Suppressor macrophage treated with lipopolysaccharide for 1 hour (primary cell): ENCODE results near the gene SMYD3.
A peak's percentile ranks its signal among the peaks of the same experiment; 100 is the strongest.

ENCODE experiments used
- DNase-seq, 3 donors: peaks; one replicate each; pipeline ENCODE4 v3.0.0-alpha.2; 2020 to 2022

The SMYD3 gene

DNA sequence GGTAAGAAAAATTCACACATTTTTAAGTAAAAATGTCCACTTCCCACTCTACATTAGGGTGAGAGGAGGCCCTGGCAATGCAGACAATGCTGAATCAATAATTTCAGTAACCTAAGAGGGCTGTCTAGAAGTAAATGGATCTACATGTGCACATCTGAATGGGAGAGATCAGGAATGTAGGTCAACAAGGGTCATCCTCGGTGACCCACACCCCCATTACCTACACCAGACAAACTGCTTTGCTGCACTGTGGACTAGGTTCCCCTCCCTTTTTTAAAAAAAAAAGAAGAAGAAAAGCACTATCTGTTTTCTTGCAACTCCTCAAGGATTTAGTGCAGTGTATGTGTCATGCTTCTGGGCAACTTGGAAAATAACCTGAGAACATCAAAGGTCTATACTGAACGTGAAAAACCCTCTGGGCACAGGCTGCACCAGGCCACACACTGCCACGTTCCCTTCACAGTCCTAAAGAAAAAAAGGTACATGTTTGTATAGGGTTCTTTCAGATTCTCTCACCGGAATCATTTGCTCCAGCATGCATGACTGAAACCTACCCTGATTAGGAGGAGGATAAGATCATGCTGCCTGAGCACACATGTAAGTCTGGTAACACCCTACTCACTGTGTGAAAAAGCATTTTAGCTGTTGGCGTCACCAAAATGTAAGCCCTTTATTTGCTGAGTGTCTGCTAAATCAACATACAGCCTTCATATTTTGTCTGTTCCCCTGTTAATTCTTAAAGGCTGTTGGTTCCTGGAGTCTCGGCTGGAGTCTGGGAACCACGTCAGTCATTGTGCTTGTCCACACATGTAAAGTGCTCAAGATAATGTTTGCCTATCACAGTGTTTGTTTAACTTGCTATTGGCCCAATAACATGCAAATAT lies 341.0 kb downstream of the SMYD3 start:
- no peak for DNase-seq

DNA sequence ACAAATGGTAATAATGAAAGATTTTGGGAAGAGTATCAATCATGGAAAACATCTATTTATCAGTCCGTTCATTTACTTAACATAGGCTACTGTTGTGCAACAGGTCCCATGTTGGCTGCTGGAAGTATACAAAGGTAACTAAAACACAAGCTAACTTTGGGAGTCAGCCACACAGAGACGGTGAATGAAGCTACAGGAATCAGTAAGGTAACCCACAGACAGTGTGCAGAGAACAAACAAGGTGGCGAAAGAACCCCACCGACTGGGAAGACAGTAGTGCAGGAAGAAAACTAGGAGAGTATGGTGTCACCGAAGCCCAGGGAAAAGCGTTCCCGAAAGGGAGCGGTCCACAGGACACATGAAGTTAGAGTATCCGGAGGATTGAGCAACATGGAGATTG lies 342.3 kb downstream of the SMYD3 start:
- no peak for DNase-seq

DNA sequence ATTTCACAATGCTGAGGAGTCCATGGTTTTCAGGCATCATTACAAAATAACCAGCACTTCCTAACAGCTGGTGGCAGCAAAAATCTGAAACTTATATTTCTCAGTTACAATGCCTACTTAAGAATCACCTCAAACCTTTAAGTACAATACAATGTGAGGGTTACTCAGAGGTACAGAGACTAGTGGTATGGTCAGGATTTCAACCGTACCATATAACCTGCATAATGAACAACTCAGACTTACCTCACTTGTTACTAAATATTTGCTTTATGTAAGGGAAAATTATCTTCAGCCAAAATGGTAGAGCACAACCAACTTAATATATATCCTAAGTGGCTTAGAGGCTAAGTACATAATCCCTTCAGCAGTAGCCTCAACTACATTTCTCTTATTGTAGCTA lies 344.5 kb downstream of the SMYD3 start:
- no peak for DNase-seq

DNA sequence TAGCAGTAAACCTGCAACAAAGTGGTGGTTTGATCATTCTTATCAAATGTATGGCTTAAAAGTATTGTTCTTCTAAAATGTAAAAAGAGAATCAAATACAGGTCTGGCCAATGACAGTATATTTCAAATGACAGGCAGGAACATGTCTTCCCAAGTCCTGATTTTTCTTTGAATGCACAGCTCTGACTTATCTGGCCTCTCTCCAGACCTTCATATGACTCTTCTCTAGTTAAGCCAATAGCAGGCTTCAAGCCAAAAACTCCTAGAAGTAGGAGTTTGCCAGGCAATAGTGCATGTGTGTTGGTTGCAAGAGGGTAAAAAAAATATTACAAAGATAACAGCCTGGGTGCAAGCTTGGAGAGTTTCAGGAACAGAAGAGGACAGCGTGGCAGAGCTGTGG lies 345.5 kb downstream of the SMYD3 start:
- no peak for DNase-seq

DNA sequence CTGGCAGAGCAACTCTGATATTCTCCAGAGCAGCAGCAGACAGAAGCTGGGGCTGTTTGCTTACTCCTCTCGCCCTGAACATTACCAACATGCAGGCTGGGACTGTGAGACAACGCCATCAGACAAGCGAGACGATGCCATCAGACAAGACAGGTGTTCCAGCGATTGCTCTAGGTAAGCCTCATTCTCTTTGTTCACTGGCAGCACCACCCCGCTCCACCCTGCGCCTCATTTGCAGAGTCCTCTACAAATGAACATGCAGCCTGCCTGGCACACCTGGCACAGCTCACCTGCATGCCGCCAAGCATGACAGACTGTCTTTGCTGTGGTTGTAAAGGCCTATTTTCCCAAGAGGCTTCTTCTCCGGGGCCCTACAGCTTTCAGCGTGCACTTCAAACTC lies 346.2 kb downstream of the SMYD3 start:
- DNase-seq: no peak

DNA sequence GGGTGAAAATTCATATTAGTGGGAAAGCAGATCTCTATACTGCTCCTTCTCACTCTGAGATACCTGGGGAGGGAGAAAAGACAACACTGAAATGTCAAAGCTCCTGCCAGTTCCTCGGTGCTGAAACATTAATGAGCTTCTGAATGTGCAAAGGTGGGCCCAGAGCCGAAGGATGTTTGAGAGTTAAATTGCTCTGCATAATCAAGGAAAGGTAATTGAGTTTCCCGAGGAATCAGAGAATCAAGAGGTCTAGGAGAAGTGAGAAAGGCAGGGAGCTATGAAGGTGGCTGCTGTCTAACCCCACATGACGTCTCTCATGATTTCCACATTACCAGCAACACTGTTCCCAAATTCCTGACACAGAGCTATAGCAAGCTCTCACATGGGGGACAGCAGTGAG lies 346.7 kb downstream of the SMYD3 start:
- DNase-seq: no peak

DNA sequence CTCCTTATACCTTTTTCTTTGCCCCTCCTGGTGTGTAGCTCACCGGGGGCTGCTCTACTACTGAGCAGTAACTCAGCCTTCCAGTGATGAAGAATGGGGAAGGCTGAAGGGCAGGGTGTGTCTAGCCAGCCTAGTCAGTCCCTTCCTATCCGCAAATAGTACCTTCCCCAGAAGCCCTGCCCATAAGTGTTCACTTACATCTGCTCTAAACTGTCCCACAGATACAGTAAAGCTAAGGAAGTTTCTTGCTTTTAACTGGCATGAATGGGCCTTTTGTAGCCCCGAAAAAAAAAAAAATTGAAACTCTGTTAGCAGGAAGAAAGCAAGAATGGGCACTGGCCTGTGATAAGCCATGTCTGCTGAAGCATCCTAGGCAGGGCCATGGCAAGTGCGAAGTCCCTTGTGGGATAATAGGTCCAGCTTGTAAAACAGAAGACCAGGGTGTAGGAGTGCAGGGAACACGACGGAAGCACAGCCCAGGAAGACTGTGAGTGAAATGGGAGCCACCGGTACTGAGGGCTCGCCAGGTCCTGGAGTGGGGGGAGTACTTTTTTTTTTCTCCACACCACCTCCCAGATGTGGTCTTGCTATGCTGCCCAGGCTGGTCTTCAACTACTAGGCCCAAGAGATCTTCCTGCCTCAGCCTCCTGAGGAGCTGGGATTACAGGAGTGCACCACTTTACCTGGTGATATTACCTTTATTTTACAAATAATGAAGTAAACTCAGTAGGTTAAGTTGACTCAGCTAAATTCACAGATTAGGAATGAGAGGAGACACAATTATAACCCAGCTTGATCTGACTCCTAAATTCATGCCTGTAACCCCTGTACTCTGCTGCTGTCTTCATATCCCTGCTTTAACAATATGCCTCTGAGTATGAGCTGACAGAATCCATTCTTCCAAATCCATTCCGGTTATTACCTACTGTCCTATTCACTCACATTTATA lies 347.5 kb downstream of the SMYD3 start:
- no peak for DNase-seq

DNA sequence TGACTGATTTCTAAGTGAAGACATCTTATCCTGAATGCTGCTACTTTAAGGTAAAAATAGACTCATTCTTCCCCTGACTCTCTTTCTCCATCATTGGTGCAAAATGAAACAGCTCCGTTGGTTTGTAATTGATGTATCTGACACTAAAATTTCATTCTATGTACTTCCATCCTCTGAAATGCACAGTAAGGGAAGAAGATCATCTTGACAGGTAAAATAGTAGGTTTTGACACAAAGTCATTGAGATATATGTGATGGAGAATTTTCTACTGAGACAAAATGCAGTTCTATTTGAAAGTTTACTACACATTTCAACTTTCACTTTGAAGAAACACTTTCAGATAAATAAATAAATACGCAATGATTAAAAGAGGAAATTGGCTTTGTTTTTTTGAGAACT lies 348.9 kb downstream of the SMYD3 start:
- peak in 1 of 3 donors; percentile 27 for DNase-seq

DNA sequence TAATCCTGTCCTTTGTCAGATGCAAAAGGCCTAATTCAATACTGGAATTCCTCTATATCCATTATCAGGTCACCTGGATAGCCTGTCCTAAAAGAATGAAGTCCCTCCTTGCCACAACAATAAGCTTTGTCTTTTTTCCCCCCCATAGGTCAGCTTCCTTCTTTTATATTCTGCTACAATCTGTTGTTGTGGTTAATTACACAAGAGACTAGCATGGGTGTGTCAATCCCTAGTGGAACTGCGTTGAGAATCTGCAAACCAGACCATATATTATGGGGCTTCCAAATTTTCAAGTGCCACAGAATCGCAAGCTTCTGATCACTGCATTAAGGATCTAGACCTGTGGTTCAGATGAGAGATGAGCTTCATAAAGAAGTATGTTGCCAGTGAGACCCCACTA lies 349.6 kb downstream of the SMYD3 start:
- peak; percentile 38 to 65 (median 49) for DNase-seq

DNA sequence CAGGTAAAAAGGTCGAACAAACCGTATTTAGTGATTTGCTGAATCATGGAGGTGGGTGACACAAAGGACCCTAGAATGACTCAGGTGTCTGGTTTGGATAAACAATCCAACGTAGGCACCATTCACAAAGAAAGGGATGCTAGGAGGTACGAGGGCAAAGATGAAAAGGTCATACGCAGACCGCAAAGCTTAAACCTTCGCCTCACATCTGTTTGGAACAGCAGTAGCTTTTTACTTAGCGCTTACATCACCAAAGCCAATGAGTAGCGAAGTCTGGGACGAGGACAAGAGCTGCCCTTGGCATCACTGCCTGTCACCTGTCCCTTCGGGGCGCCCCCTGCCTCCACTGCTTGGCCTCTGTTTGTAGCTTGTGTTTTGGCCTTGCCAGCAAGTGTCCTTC lies 350.2 kb downstream of the SMYD3 start:
- no peak for DNase-seq

DNA sequence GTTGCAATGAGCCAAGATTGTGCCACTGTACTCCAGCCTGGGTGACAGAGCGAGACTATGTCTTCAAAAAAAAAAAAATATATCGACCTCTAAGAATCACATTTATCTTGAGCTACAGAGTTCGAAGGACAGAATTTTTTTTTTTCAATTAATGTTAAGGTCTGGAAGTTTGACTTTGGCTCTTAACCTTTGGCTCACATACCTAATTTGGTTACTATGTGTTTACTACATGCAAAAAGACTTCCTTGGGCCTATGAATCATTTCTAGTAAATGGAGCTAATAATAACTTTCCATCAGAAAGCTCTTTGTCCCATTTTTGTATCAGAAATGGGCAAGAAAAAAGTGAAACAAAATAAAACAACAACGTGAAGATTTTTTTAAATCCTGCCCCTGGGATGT lies 351.2 kb downstream of the SMYD3 start:
- peak in 1 of 3 donors; percentile 39 for DNase-seq

DNA sequence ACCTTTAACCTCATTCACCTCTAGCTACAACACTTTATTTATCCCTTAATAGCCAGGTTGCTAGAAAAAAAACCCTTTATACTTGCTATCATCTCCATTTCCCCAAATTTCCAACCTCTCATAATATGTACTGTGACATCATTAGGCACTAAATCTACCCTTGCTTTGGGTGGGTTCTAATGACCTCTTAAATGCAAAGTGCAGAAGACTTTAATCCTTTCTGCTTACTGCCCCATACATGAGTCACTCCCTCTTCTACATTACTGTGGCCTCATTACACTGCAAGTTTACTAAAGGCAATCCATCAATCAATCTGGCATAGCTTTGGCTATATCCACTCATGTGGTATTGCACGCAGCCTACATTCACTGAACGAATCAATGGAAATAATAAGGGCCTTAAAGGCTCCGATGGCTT lies 353.3 kb downstream of the SMYD3 start:
- peak in 1 of 3 donors; percentile 25 for DNase-seq

DNA sequence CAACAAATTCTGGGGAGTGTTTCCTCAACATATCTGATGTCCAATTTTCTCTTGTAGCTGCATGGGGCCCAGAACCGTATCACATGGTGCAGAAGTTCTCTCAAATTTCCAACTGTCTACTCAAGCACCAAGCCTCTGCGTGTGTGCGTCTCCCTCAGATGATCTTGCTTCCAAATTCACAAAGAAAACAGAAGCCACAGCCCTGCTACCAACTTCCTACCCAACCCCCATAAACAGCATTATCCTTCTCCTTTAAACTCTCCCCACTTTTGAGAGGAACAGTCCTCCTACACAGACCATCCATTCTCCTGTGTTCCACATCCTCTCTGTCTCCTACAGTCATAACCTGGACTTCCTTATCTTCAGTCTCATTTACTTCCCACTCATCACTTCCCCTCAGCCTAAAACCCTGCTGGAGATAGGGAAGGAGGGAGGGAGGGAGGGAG lies 354.1 kb downstream of the SMYD3 start:
- DNase-seq: peak; percentile 48 to 61 (median 55)

DNA sequence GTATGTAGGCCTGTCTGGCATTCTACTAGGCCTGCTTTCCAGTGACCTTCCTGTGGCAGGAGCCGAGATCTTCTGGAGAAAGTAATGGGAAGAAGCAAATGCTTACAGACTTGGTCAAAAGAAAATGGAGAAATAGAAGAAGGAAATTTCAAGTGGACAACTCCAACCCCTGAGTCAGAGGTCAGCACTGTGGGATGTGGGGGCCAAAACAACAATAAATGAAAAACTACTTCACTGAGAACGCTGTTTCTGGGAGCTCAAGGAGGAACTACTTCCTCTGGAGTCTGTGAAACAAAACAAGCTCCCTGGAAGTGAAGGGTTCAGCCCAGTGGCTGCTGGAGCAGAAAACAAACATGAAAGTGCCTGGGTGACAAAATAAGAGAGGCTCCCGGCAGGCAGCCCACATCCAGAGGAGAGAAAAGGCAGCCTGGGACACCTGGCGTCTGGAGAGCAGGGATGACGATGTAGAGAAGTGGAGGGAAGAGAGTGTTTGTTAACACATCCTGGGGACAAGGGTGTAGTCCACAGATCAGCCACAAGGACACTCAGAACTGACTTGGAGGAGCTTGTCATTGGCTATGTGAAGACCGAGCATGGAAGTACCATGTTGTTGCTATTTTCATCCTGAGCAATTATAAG lies 355.2 kb downstream of the SMYD3 start:
- DNase-seq: peak in 1 of 3 donors; percentile 21

DNA sequence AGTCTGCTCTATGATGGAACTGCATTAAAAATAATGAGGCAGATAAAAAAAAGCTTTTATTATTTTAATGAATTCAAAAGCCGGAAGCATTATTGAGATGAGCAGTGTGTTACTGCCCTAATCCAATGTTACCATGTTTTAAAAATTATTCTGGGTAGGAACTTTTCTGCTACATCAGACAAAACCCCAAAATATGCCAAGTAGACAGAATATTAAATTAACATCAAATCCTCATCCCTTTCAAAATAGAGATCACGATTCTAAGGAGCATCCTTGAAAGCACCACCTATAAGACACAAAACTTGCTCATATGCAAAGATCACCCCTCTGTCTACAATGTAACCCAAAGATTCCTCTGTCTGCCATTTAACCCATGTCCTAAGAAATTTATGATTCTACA lies 357.5 kb downstream of the SMYD3 start:
- DNase-seq: no peak

DNA sequence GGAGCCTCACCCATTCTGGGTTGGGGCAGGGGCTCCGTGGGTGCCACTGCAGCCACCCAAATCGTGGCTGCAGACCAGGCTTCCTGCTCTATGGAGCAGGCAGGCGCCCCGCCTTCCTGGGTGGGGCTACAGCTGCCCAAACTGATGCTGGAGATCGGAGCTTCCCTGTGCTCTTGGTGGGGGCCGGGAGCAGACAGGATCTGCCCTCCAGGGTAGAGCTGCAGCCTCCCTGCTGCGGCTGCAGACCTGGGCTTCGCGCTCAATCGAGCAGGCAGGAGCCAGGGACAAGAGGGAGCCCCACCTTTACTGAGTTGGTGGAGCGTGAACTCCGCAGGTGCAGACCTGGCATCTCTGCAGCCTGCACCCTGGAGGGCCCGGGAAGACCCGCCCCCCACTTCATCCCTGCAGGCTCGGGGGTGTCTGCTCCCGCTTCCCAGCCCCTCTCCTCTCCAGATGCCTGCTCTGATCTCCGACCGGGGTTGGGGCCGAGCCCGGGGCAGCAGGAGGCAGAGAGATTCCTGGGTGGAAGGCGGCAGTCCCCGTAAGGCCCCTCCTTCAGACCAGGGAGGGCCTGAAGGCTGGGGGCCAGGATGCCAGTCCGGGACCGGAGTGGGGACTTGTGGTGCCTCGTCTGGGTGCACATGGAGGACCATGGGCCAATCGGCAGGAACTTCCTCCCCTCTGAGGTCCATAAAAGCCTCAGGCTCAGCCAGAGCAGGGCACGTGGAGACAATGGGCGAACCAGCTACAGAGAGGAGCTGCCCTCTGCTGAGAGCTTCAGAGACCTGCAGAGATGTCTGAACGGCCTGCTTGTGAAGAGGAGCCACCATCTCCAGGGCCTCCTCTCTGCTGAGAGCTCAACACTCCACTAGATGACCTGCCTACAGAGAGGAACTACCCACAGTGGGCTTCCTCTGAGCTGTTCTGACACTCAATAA lies 359.3 kb downstream of the SMYD3 start:
- DNase-seq: no peak

DNA sequence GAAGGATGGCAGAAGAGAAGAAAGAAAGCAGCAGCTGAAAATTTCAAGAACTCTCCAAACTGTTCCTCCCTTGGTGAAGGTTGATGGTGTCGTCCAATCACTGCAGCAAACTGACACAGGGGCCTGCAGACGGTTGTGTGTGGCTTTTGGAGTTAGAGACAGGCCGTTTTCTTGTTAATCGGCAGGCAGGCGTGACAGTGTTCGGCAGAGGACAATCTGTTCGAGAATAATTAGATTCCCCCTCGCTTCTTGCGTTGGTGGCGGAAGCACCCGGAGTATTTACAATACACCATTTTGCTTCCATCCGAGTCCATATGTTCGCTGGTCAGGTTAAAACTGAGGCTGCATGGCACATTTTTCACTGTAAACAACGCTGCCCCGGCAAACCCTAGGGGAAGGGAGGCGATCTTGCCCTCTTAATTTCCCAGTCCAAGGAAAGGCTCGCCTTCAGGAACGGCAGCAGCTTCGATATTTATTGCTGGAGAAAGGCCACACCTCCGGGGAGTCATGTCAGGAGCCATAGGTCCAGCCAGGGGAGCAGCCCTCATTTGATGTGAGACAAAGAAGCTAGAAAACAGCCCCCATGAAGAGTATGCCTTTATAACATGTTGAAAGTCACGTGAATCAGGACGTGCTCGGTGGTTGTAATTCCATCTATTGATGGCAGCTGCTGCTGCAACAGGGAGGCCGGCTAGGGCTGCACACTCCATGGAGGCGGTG lies 360.1 kb downstream of the SMYD3 start:
- DNase-seq: no peak

DNA sequence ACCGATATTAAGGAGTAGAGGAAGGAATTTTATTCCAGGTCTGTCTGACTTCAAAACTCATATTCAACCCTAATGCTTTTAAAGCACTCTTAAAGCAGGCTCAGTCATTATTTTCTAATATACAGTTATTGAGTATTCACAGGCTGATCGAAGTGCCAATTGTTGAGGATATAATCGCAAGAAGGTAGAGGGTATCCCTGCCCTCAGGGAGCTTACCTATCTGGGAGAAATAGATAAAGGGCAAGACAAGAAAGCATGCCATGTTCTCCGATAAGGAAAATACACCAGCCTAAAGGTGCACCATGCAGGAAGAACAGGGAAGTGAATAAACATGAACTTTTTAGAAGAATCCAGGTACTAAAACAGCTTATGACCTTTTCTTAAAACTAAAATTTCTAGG lies 361.2 kb downstream of the SMYD3 start:
- no peak for DNase-seq

DNA sequence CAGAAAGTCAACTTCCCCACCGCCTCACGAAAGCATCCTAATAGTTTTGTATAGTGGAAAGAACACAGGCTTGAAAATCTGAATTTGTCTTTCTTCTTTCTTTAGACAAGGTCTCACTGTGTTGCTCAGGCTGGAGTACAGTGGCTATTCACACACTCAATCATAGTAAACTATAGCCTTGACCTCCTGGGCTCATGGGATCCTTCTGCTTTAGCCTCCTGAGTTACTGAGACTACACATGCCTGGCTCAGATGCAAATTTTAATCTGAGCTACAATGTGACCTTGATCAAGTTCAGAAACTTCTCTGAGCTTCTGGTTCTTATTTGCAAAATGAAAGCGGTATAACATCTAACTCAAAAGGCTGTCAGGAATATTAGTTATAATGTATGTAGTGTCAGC lies 362.1 kb downstream of the SMYD3 start:
- DNase-seq: no peak

DNA sequence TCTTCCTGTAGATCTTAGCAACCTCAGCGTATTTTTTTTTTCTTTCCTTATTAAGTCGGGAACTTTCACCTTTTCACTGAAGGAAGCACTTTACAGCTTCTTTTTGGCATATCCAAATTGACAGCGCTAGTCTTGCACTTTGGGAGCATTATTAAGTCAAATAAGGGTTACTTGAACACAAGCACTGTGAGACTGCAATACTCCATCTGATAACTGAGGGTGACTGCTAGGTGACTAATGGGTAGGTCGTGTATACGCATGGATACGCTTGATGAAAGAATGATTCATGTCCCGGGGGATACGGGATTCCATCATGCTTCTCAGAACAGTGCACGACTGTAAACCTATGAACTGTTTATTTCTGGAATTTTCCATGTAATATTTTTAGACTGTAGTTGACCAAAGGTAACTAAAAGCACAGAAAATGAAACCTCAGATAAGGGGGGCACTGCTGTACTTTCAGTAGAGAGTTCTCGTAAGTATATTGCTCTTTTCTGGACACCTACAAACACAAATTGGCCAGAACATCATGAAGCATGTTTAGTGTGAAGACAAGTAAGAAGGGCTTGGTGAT lies 364.7 kb downstream of the SMYD3 start:
- DNase-seq: no peak

DNA sequence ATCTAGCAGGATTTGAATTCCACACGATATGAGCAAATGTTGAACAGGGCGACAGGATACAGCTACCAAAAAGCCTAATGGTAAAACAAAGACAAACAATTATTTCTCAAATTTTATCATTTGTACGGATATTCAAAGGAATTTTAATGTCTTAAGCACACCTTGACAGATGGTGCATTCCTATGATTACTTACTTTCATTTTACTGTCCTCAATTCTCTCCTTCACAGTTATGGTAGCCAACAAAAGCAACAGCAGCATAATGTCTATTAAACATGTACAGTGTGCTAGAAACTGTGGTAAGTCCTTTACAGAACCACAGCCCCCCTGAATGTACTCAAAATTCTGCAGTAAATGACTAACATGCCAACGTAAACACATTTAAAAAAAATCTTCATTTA lies 365.8 kb downstream of the SMYD3 start:
- no peak for DNase-seq
